Nephron (organoid): ENCODE data around the gene CCSER1.
"Not testable (repeated sequence)": the region's sequence is repeated elsewhere in the genome, so short reads cannot be mapped to it uniquely, and the experiment has no call there.

Experiments used
- H3K27ac Mint-ChIP-seq, 3 experiments: 2 replicates each; pipeline ENCODE4 v1.8.0; 2020; ENCODE audit warnings: mixed read lengths in 3 of 3, mild to moderate bottlenecking in 2 of 3, moderate library complexity in 1 of 3
- H3K27me3 Mint-ChIP-seq: 2 replicates; pipeline ENCODE4 v1.8.0; 2021; ENCODE audit warnings: low read depth, mild to moderate bottlenecking, moderate library complexity, mixed read lengths
- H3K36me3 Mint-ChIP-seq: 2 replicates; pipeline ENCODE4 v1.8.0; 2020; ENCODE audit warnings: low read depth, mixed read lengths
- H3K4me1 Mint-ChIP-seq: 2 replicates; pipeline ENCODE4 v1.8.0; 2020; ENCODE audit warnings: mixed read lengths
- H3K4me3 Mint-ChIP-seq, 3 experiments: 2 replicates each; pipeline ENCODE4 v1.8.0; 2020; ENCODE audit warnings: mild to moderate bottlenecking in 3 of 3, mixed read lengths in 3 of 3, moderate library complexity in 2 of 3
- H3K9me3 Mint-ChIP-seq: 2 replicates; pipeline ENCODE4 v1.8.0; 2020; ENCODE audit warnings: mixed read lengths
- TF ChIP-seq, protein P1 (sequence below), 3 experiments: fragments of 200-600 bp; sonication (generic); IDR thresholded peaks; one replicate each; pipeline ENCODE4 v1.5.0; 2021; ENCODE audit warnings: antibody characterized with exemption in 3 of 3; ENCODE audit not compliant: unreplicated experiment in 3 of 3

Gene CCSER1

GRCh38 chr4:91601401-91601800 is 1474.2 kb downstream of the CCSER1 start:
- Mint-ChIP-seq H3K36me3 (no peaks in the 10 kb centered on the region), H3K27ac (no peak overlapping the region), H3K27me3 (no peaks in the 10 kb centered on the region), H3K4me3 (no peak overlapping the region), H3K9me3 (no peaks in the 10 kb centered on the region), H3K4me1 (no peaks in the 10 kb centered on the region)
- TF ChIP-seq, protein P1, sequence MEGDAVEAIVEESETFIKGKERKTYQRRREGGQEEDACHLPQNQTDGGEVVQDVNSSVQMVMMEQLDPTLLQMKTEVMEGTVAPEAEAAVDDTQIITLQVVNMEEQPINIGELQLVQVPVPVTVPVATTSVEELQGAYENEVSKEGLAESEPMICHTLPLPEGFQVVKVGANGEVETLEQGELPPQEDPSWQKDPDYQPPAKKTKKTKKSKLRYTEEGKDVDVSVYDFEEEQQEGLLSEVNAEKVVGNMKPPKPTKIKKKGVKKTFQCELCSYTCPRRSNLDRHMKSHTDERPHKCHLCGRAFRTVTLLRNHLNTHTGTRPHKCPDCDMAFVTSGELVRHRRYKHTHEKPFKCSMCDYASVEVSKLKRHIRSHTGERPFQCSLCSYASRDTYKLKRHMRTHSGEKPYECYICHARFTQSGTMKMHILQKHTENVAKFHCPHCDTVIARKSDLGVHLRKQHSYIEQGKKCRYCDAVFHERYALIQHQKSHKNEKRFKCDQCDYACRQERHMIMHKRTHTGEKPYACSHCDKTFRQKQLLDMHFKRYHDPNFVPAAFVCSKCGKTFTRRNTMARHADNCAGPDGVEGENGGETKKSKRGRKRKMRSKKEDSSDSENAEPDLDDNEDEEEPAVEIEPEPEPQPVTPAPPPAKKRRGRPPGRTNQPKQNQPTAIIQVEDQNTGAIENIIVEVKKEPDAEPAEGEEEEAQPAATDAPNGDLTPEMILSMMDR (IDR thresholded peaks at IDR 0.05; ENCODE audit: unreplicated experiment in 3 of 3): no peak

DNA sequence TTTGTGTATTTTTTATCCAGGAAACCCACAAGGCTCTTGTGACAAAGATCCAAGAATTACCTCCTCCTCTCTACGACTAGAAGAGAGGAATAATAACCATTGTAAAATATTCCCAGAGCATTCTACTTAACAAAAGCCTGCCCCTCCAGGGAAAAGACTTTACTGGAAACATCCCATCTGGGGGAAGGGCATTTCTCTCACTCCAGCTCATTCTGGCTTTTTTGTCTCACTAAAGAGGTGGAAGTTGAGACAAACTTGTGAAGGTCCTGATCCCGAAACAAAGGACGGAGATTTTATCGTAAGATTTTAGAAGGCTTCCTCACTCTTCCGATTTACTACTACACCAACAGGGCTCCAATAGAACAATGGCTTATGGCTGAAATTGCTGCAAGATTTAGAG is 1484.6 kb downstream of the CCSER1 start:
- TF ChIP-seq, protein P1 (IDR thresholded peaks at IDR 0.05; ENCODE audit: unreplicated experiment in 3 of 3): no peak
- Mint-ChIP-seq H3K9me3 (no peaks in the 10 kb centered on the region), H3K27me3 (no peaks in the 10 kb centered on the region), H3K4me3 (no peak overlapping the region), H3K4me1 (no peaks in the 10 kb centered on the region), H3K36me3 (no peaks in the 10 kb centered on the region), H3K27ac (no peak overlapping the region)

GRCh38 chr4:91620952-91621351 is 1493.8 kb downstream of the CCSER1 start:
- Mint-ChIP-seq H3K36me3 (no peaks in the 10 kb centered on the region), H3K27me3 (peaks cover 30% of the 10 kb centered on the region), H3K27ac (no peak overlapping the region), H3K4me3 (no peak overlapping the region), H3K9me3 (no peaks in the 10 kb centered on the region), H3K4me1 (no peaks in the 10 kb centered on the region)
- TF ChIP-seq, protein P1 (IDR thresholded peaks at IDR 0.05; ENCODE audit: unreplicated experiment in 3 of 3): no peak

- H3K9me3 Mint-ChIP-seq: no peaks in the 10 kb centered on the region
- H3K27ac Mint-ChIP-seq: no peak overlapping the region
- no peak overlapping the region for H3K4me3 Mint-ChIP-seq
- TF ChIP-seq, protein P1 (IDR thresholded peaks at IDR 0.05; ENCODE audit: unreplicated experiment in 3 of 3): no peak
- no peaks in the 10 kb centered on the region for H3K4me1 Mint-ChIP-seq
- H3K27me3 Mint-ChIP-seq: peaks cover 32% of the 10 kb centered on the region
- H3K36me3 Mint-ChIP-seq: no peaks in the 10 kb centered on the region
These were observed 1494.3 kb downstream of the CCSER1 start for GRCh38 chr4:91621446-91621845.

DNA sequence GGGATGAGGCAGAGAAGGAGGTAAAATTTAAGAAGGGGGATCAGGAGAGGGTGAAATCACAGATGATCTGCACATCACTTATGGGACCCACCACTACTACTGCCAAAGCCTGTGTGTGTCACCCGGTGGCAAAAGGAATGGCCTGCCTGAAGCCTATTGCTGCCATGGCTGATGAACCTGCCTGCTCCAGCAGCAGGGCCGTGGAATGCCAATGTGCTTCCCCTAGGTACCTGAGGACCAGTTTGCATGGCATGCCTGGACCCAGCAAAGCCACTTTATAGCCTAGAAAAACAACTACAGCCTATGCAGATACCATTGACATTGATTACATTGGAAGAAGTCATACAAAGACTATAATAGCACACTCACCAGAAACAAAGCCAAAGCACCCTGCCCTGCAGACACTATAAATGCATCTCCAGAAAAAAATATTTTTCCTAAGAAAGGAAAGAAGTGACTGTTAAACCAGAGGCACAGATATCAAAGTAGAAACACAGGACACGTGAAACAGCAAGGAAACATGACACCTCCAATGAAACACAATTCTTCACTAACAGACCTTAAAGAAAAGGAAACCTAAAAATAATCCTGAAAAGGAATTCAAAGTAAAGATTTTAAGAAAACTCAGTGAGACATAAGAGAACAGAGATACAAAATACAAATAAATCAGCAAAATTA is 1495.9 kb downstream of the CCSER1 start:
- no peak overlapping the region for H3K27ac Mint-ChIP-seq
- no peaks in the 10 kb centered on the region for H3K9me3 Mint-ChIP-seq
- TF ChIP-seq, protein P1 (IDR thresholded peaks at IDR 0.05; ENCODE audit: unreplicated experiment in 3 of 3): no peak
- H3K27me3 Mint-ChIP-seq: peaks cover 42% of the 10 kb centered on the region
- no peaks in the 10 kb centered on the region for H3K36me3 Mint-ChIP-seq
- no peaks in the 10 kb centered on the region for H3K4me1 Mint-ChIP-seq
- no peak overlapping the region for H3K4me3 Mint-ChIP-seq

DNA sequence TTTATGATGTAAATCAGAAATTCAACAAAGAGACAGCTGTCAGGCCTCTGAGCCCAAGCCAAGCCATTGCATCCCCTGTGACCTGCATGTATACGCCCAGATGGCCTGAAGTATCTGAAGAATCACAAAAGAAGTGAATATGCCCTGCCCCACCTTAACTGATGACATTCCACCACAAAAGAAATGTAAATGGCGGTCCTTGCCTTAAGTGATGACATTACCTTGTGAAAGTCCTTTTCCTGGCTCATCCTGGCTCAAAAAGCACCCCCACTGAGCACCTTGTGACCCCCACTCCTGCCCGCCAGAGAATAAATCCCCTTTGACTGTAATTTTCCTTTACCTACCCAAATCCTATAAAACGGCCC is 1496.4 kb downstream of the CCSER1 start:
- not testable (repeated sequence) for H3K27ac Mint-ChIP-seq, H3K4me1 Mint-ChIP-seq, H3K4me3 Mint-ChIP-seq, H3K9me3 Mint-ChIP-seq, H3K36me3 Mint-ChIP-seq
- H3K27me3 Mint-ChIP-seq: peaks cover 42% of the 10 kb centered on the region
